Gastrocnemius medialis (tissue), 4 donors: ENCODE data around the gene ABCA13. TPM values are rescaled to one million over a fixed set of nuclear protein-coding genes. Genes with fewer than 3 reads are reported as not detected.

ENCODE experiments used
- ATAC-seq, 2 donors: fragments of 150-250 bp; one replicate each; pipeline ENCODE4 v1.9.1; 2016
- DNase-seq, 2 donors: peaks; one replicate each; pipeline ENCODE4 v3.0.0-alpha.2; 2019
- H3K27ac ChIP-seq, 4 donors: fragments of 200-600 bp; sonication (generic); 1 replicate in 1 of 4; 2 replicates in 3 of 4; pipeline ENCODE4 v1.5.1; 2016 to 2018; ENCODE audit warnings: mild to moderate bottlenecking in 2 of 4, moderate library complexity in 1 of 4
- H3K27me3 ChIP-seq, 3 donors: fragments of 200-600 bp; sonication (generic) in 2 of 3; 1 replicate in 1 of 3; 2 replicates in 2 of 3; pipeline versions ENCODE4 v1.5.1 to v1.6.0; 2016 to 2019; ENCODE audit warnings: mild to moderate bottlenecking in 1 of 3, moderate library complexity in 1 of 3
- H3K36me3 ChIP-seq, 2 donors: fragments of 200-600 bp; sonication (generic) in 1 of 2; one replicate each; pipeline ENCODE4 v1.5.1; 2017 to 2018
- H3K4me1 ChIP-seq, 2 donors: fragments of 200-600 bp; sonication (generic) in 1 of 2; one replicate each; pipeline ENCODE4 v1.5.1; 2016 to 2017; ENCODE audit warnings: mild to moderate bottlenecking in 2 of 2
- H3K4me3 ChIP-seq, 4 donors: fragments of 200-600 bp; sonication (generic) in 3 of 4; 1 replicate in 1 of 4; 2 replicates in 3 of 4; pipeline ENCODE4 v1.5.1; 2016 to 2019; ENCODE audit warnings: mild to moderate bottlenecking in 2 of 4
- H3K9me3 ChIP-seq, 3 donors: fragments of 200-600 bp; sonication (generic) in 2 of 3; 1 replicate in 1 of 3; 2 replicates in 2 of 3; pipeline ENCODE4 v1.5.1; 2016 to 2019
- CTCF ChIP-seq, 5 experiments: fragments of 450-650 bp in 3 of 5; fragments of 200-600 bp in 2 of 5; sonication (generic) in 2 of 5; IDR thresholded peaks in 4 of 5; conservative IDR thresholded peaks in 1 of 5; 1 replicate in 4 of 5; 2 replicates in 1 of 5; pipeline ENCODE4 v1.5.1; 2016 to 2019; ENCODE audit warnings: antibody characterized with exemption in 5 of 5, mild to moderate bottlenecking in 3 of 5, moderate library complexity in 3 of 5
- POLR2A ChIP-seq, 2 donors: fragments of 450-650 bp; IDR thresholded peaks; one replicate each; pipeline ENCODE4 v1.6.1; 2017; ENCODE audit warnings: antibody characterized with exemption in 2 of 2, mild to moderate bottlenecking in 2 of 2, moderate library complexity in 2 of 2
- in situ Hi-C, 4 donors: fragments of 200-750 bp; cut with MboI; loops; one replicate each; pipeline versions ENCODE4 v1.15.0 to v1.8.0; 2017; ENCODE audit warnings: low sequenced_read_pairs in 4 of 4
- intact Hi-C: fragments of 100-400 bp; cut with DNase I; formaldehyde crosslinking; loops from one replicate; pipeline ENCODE4 v1.15.1; 2023; ENCODE audit warnings: low total_unique reads
- total RNA-seq, 4 donors: library from RNA; depleted of rRNA; stranded (reverse); fragments of >200 nt; gene quantifications; one replicate each; pipeline versions ENCODE4 v1.1.0 to v1.2.3, GENCODE V29; 2016

ABCA13 gene
- total RNA-seq, 4 donors from 2014 or later, result 0.03 to 0.10 TPM; not detected in 2

- no peak overlapping the region for H3K4me3 ChIP-seq
- no peak for ATAC-seq
- no peaks in the 10 kb centered on the region for H3K9me3 ChIP-seq
- in situ Hi-C loops, result no loop called here
- no peak for DNase-seq
- H3K36me3 ChIP-seq, result no peaks in the 10 kb centered on the region
- TF ChIP-seq CTCF (IDR thresholded peaks at IDR 0.05 in 4 of 5, conservative IDR thresholded peaks at IDR 0.05 in 1 of 5), result no peak
- TF ChIP-seq POLR2A (IDR thresholded peaks at IDR 0.05), result no peak
- H3K27ac ChIP-seq, result no peak overlapping the region
- intact Hi-C loops, result no loop called here
- H3K4me1 ChIP-seq, result no peaks in the 10 kb centered on the region
- no peaks in the 10 kb centered on the region for H3K27me3 ChIP-seq
Observed at GRCh38 chr7:48634116-48634632, 462.9 kb downstream of the ABCA13 start.

GRCh38 chr7:48635796-48636195 lies 464.5 kb downstream of the ABCA13 start:
- TF ChIP-seq CTCF (IDR thresholded peaks at IDR 0.05 in 4 of 5, conservative IDR thresholded peaks at IDR 0.05 in 1 of 5) (no peak), POLR2A (IDR thresholded peaks at IDR 0.05) (no peak)
- ATAC-seq, result no peak
- in situ Hi-C loops, result no loop called here

GRCh38 chr7:48636391-48637015 lies 465.2 kb downstream of the ABCA13 start:
- Histone ChIP-seq H3K4me1 (no peaks in the 10 kb centered on the region), H3K27me3 (no peaks in the 10 kb centered on the region), H3K4me3 (no peak overlapping the region), H3K27ac (no peak overlapping the region), H3K36me3 (no peaks in the 10 kb centered on the region), H3K9me3 (no peaks in the 10 kb centered on the region)
- intact Hi-C loops, result no loop called here
- ATAC-seq (no peak), DNase-seq (no peak)
- no peak for TF ChIP-seq CTCF (IDR thresholded peaks at IDR 0.05 in 4 of 5, conservative IDR thresholded peaks at IDR 0.05 in 1 of 5)
- no peak for TF ChIP-seq POLR2A (IDR thresholded peaks at IDR 0.05)
- in situ Hi-C loops, result no loop called here

More at GRCh38 chr7:48635796-48636195, 464.5 kb downstream of the ABCA13 start:
- Histone ChIP-seq H3K27me3 (no peaks in the 10 kb centered on the region), H3K27ac (no peak overlapping the region), H3K9me3 (no peaks in the 10 kb centered on the region), H3K4me1 (no peaks in the 10 kb centered on the region), H3K4me3 (no peak overlapping the region), H3K36me3 (no peaks in the 10 kb centered on the region)
- intact Hi-C loops, result no loop called here
- DNase-seq, result no peak

- H3K4me3 ChIP-seq, result no peak overlapping the region
- no peaks in the 10 kb centered on the region for H3K4me1 ChIP-seq
- H3K36me3 ChIP-seq, result no peaks in the 10 kb centered on the region
- no peaks in the 10 kb centered on the region for H3K9me3 ChIP-seq
- H3K27me3 ChIP-seq, result no peaks in the 10 kb centered on the region
- ATAC-seq, result no peak
- intact Hi-C loops (no loop called here), in situ Hi-C loops (no loop called here)
- no peak overlapping the region for H3K27ac ChIP-seq
- no peak for DNase-seq
- TF ChIP-seq CTCF (IDR thresholded peaks at IDR 0.05 in 4 of 5, conservative IDR thresholded peaks at IDR 0.05 in 1 of 5) (no peak), POLR2A (IDR thresholded peaks at IDR 0.05) (no peak)
Observed at GRCh38 chr7:48637382-48637781, 466.1 kb downstream of the ABCA13 start.

- in situ Hi-C loops, result no loop called here
- intact Hi-C loops, result no loop called here
- DNase-seq, result no peak
- Histone ChIP-seq H3K4me3 (no peak overlapping the region), H3K4me1 (no peaks in the 10 kb centered on the region), H3K27me3 (no peaks in the 10 kb centered on the region), H3K27ac (no peak overlapping the region), H3K9me3 (no peaks in the 10 kb centered on the region), H3K36me3 (no peaks in the 10 kb centered on the region)
- ATAC-seq, result no peak
- no peak for TF ChIP-seq CTCF (IDR thresholded peaks at IDR 0.05 in 4 of 5, conservative IDR thresholded peaks at IDR 0.05 in 1 of 5)
- TF ChIP-seq POLR2A (IDR thresholded peaks at IDR 0.05), result no peak
Observed at GRCh38 chr7:48638041-48638440, 466.8 kb downstream of the ABCA13 start.
